Caki2 (cell line): ENCODE results near the gene ESD. TPM values are rescaled to one million over a fixed set of nuclear protein-coding genes. Genes with fewer than 3 reads are reported as not detected.

ENCODE experiments used
- total RNA-seq: library from RNA; depleted of rRNA; stranded (reverse); fragments of >200 nt; shearing (Covaris generic); gene quantifications from 2 replicates; pipeline ENCODE4 v1.2.3, GENCODE V29; 2014; ENCODE audit warnings: low replicate concordance; rRNA removed

Gene ESD
- total RNA-seq, 1 experiment from 2014 or later = 105 TPM

Other genes with a start within 250 kb of the ESD start
- 4.4 and 5.4 TPM in 2 replicates for gene LRCH1, start 244.0 kb downstream of the ESD start, total RNA-seq
- not detected in 2 replicates for gene HTR2A, start 99.9 kb upstream of the ESD start, total RNA-seq